K562 (cell line): Measurements from ENCODE around the gene TRAF3. TPM values are rescaled to one million over a fixed set of nuclear protein-coding genes. Genes with fewer than 3 reads are reported as not detected.

Experiments used
- ATAC-seq: fragments of 200-7000 bp; cut with Tn5 transposase; 3 replicates; pipeline ENCODE4 v1.9.1; 2020; ENCODE audit warnings: moderate library complexity
- BruUV-seq: library from RNA; stranded (reverse); fragments of 400-500 nt; replicated peaks from 2 replicates; lab custom pipeline; 2021; lab: Mats Ljungman, UMichigan
- CTCF ChIA-PET: fragments of 300-600 bp; formaldehyde crosslinking; extraction: SDS; loops from one replicate; lab custom pipeline; 2021; ENCODE audit warnings: low intra/inter-chr PET ratio; lab: Yijun Ruan, JAX
- POLR2A ChIA-PET: fragments of 300-600, 350-650 bp; sonication (Branson Sonifier 250); formaldehyde crosslinking; extraction: SDS; loops from one replicate; lab custom pipeline; 2021; ENCODE audit warnings: antibody characterized with exemption, inconsistent platforms; lab: Yijun Ruan, JAX
- DNase-seq, 4 experiments: peaks; one replicate each; pipeline versions ENCODE4 v3.0.0 to v3.0.0-alpha.2; 2011 to 2018; ENCODE audit warnings: low spot score in 3 of 4, mixed read lengths in 3 of 4; ENCODE audit errors: extremely low read depth in 1 of 4
- FAIRE-seq: peaks from 2 replicates; lab custom pipeline; 2011; peaks lifted over from hg19 to GRCh38; lab: Jason Lieb, UNC
- H2AFZ ChIP-seq: 2 replicates; pipeline ENCODE4 v1.6.0; 2011; ENCODE audit warnings: low read depth, low read length, control low read depth, inconsistent platforms
- H3K27ac ChIP-seq: fragments of 200-600 bp; 3 replicates; pipeline ENCODE4 v1.8.0; 2011; ENCODE audit warnings: low read depth, mild to moderate bottlenecking, control low read depth, inconsistent platforms, low read length, moderate library complexity, mixed read lengths; ENCODE audit errors: extremely low read depth
- H3K27me3 ChIP-seq, 2 experiments: fragments of 300-600 bp in 1 of 2; 2 replicates in 1 of 2; 3 replicates in 1 of 2; pipeline versions ENCODE4 v1.6.0 to v1.8.0; 2011; ENCODE audit warnings: inconsistent platforms in 2 of 2, low read length in 2 of 2, mild to moderate bottlenecking in 1 of 2, mixed read lengths in 1 of 2, moderate library complexity in 1 of 2; ENCODE audit not compliant: control insufficient read depth in 2 of 2, insufficient read depth in 2 of 2
- H3K36me3 ChIP-seq: fragments of 300-600 bp; 3 replicates; pipeline ENCODE4 v1.8.0; 2011; ENCODE audit warnings: mild to moderate bottlenecking, low read length, inconsistent platforms; ENCODE audit not compliant: control insufficient read depth, insufficient read depth
- H3K4me1 ChIP-seq, 2 experiments: fragments of 200-600 bp in 1 of 2; replicated peaks in 1 of 2; 2 replicates in 1 of 2; 3 replicates in 1 of 2; pipeline versions ENCODE4 v1.5.1 to v1.8.0; 2011; ENCODE audit warnings: inconsistent platforms in 2 of 2, low read length in 2 of 2, mild to moderate bottlenecking in 1 of 2, mixed read lengths in 1 of 2, moderate library complexity in 1 of 2; ENCODE audit not compliant: control insufficient read depth in 2 of 2, insufficient read depth in 2 of 2
- H3K4me2 ChIP-seq: 2 replicates; pipeline ENCODE4 v1.6.1; 2011; ENCODE audit warnings: low read length, control low read depth, inconsistent platforms, mixed read lengths; ENCODE audit not compliant: insufficient read depth
- H3K4me3 ChIP-seq: fragments of 200-600 bp; sonication (generic), shearing (Covaris generic); 2 replicates; pipeline ENCODE4 v1.5.1; 2016; ENCODE audit warnings: control low read depth, inconsistent platforms
- H3K79me2 ChIP-seq: fragments of 200-600 bp; 3 replicates; pipeline ENCODE4 v1.8.0; 2011; ENCODE audit warnings: low read length, inconsistent platforms; ENCODE audit not compliant: control insufficient read depth, insufficient read depth
- H3K9ac ChIP-seq, 2 experiments: 2 replicates each; pipeline versions ENCODE4 v1.6.0 to v1.6.1; 2011; ENCODE audit warnings: low read depth in 2 of 2, low read length in 2 of 2, control low read depth in 1 of 2, inconsistent platforms in 1 of 2, mild to moderate bottlenecking in 1 of 2, mixed read lengths in 1 of 2; ENCODE audit not compliant: insufficient read depth in 1 of 2
- H3K9me1 ChIP-seq: one replicate; pipeline ENCODE4 v1.6.0; 2011; ENCODE audit warnings: inconsistent platforms, mild to moderate bottlenecking, low read length, moderate library complexity; ENCODE audit not compliant: control insufficient read depth, insufficient read depth
- H3K9me3 ChIP-seq: replicated peaks from 2 replicates; pipeline ENCODE4 v1.5.1; 2011; ENCODE audit warnings: low read depth, low read length, inconsistent platforms; ENCODE audit not compliant: control insufficient read depth, insufficient read depth
- H4K20me1 ChIP-seq: replicated peaks from 2 replicates; pipeline ENCODE4 v1.6.1; 2011; ENCODE audit warnings: low read length, inconsistent platforms, mixed read lengths; ENCODE audit not compliant: control insufficient read depth, insufficient read depth
- EP300 ChIP-seq: IDR thresholded peaks from 2 replicates; pipeline ENCODE4 v1.6.1; 2012; ENCODE audit warnings: low read length, improper control_type of control experiment
- FOXJ2 ChIP-seq: fragments of 200-800 bp; sonication (Bioruptor generic); IDR thresholded peaks from 2 replicates; pipeline ENCODE4 v1.6.1; 2016; ENCODE audit warnings: missing genetic modification characterization, missing compliant biosample characterization
- HDAC6 ChIP-seq: IDR thresholded peaks from 2 replicates; pipeline ENCODE4 v1.6.1; 2012; ENCODE audit warnings: low read depth, mild to moderate bottlenecking, control low read depth, inconsistent platforms, low read length, moderate library complexity
- SRF ChIP-seq, 2 experiments: fragments of 250-450, 450-650 bp in 1 of 2; sonication (Bioruptor Pico) in 1 of 2; sonication (generic) in 1 of 2; formaldehyde crosslinking; IDR thresholded peaks; 2 replicates each; pipeline versions ENCODE4 v1.5.0 to v1.5.1; 2020 to 2022; ENCODE audit warnings: mild to moderate bottlenecking in 1 of 2, missing genetic modification reagents in 1 of 2
- SRSF7 ChIP-seq: fragments of 200-400 bp; formaldehyde crosslinking; optimal IDR thresholded peaks from 2 replicates; pipeline ENCODE3; 2017; ENCODE audit warnings: mild to moderate bottlenecking, low read depth, low read length
- ZC3H8 ChIP-seq: fragments of 450-650 bp; IDR thresholded peaks from 2 replicates; pipeline ENCODE4 v1.6.1; 2017
- ZNF444 ChIP-seq: fragments of 250-450 bp; sonication (Bioruptor Pico); IDR thresholded peaks from 2 replicates; pipeline ENCODE4 v1.4.0; 2020; ENCODE audit warnings: mild to moderate bottlenecking, moderate library complexity
- ZNF445 ChIP-seq: fragments of 250-450 bp; sonication (Bioruptor Pico); IDR thresholded peaks from 2 replicates; pipeline ENCODE4 v1.4.0; 2020; ENCODE audit warnings: low read depth, mild to moderate bottlenecking, moderate library complexity
- ZNF696 ChIP-seq: fragments of 250-450 bp; sonication (Bioruptor Pico); conservative IDR thresholded peaks from 2 replicates; pipeline ENCODE4 v1.4.0; 2020; ENCODE audit warnings: mild to moderate bottlenecking, moderate library complexity
- WGBS: fragments of 100-300 bp; shearing (Covaris generic); methylation state at CpG from one replicate; pipeline ENCODE4 v1.1.6; 2016; ENCODE audit warnings: low coverage, mixed read lengths; ENCODE audit not compliant: insufficient coverage; ENCODE audit errors: missing lambda C conversion rate; 5-methylcytosine and 5-hydroxymethylcytosine counted together
- in situ Hi-C: fragments of 300-500 bp; cut with MboI; formaldehyde crosslinking; loops from 4 replicates; pipeline ENCODE4 v1.15.0; 2018; ENCODE audit warnings: inconsistent platforms, mixed read lengths
- intact Hi-C: fragments of 100-400 bp; cut with micrococcal nuclease; formaldehyde crosslinking; loops from 2 replicates; pipeline ENCODE4 v1.14.2; 2022
- polyA plus RNA-seq, 8 experiments: library from polyadenylated mRNA; depleted of rRNA in 4 of 8; stranded (reverse) in 5 of 8; unstranded in 3 of 8; fragments of >200 nt; fragmentation: Nextera tagmentation in 2 of 8; fragmentation: Illumina TruSeq in 1 of 8; extraction: Ambion mirVana in 2 of 8; extraction: Trizol in 1 of 8; gene quantifications; 2 replicates each; pipeline versions ENCODE4 v1.2.1 to v1.2.3, GENCODE V29; 2011 to 2014; ENCODE audit warnings: inconsistent platforms in 1 of 8, missing spikeins in 1 of 8
- total RNA-seq, 7 experiments: library from RNA; depleted of rRNA in 6 of 7; stranded (reverse); fragments of >200 nt in 6 of 7; fragmentation: Illumina TruSeq in 2 of 7; extraction: Trizol in 2 of 7; gene quantifications; 2 replicates each; pipeline versions ENCODE4 v1.2.1 to v1.2.3, GENCODE V29; 2011 to 2021; ENCODE audit warnings: low replicate concordance in 1 of 7

The TRAF3 gene
- total and polyA plus RNA-seq, 9 of the 15 experiments (the other 6 are each of a cell fraction or from before 2014, with no cell fraction given), result 0.52 to 21.3 (median 9.9) TPM

DNA sequence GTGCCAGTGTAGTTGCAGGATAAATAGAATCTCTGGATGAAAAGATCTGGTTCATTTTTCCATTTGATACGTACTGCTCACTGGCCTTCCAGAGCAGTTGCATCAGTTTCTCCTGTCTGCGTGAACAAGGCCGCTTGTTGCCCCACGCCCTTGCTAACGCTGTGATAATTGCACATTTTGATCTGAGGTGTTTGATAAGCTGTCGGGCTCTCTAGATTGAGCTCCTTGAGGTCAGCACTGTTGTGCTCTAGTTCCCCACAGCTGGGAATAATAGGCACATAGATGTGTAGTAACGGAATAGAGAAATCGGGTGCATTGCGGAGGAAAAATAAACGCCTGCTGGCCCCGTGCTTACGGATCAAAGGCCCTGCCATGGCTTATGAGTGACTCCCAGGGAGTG lies 42.8 kb upstream of the TRAF3 start:
- POLR2A ChIA-PET, result interaction anchor here (1.1 kb wide), 1 partner anchor 13 kb away, joined by 3 read pairs; no protein-coding TSS in a partner anchor
- 65% methylated on average over 11 of the region's 12 CpGs for whole genome bisulfite sequencing
- Histone ChIP-seq H4K20me1 (no peaks in the 10 kb centered on the region), H3K27ac (no peak overlapping the region), H3K9me1 (no peaks in the 10 kb centered on the region), H3K4me1 (no peaks in the 10 kb centered on the region), H3K4me2 (no peak overlapping the region), H3K27me3 (no peaks in the 10 kb centered on the region), H3K36me3 (peaks cover 30% of the 10 kb centered on the region; the same call in 2 of the 3 replicates), H3K4me3 (no peak overlapping the region), H3K9ac (no peak overlapping the region), H2AFZ (no peak overlapping the region), H3K9me3 (no peaks in the 10 kb centered on the region), H3K79me2 (no peaks in the 10 kb centered on the region)
- in situ Hi-C loops (no loop called here), intact Hi-C loops (no loop called here)
- CTCF ChIA-PET, result no interaction called here
- no TSS peak for BruUV-seq
- DNase-seq (no peak), ATAC-seq (no peak), FAIRE-seq (no peak)
- no peak for TF ChIP-seq HDAC6
- no peak for TF ChIP-seq ZNF696 (CRISPR knock-in tag)
- TF ChIP-seq SRF (CRISPR knock-in tag; IDR thresholded peaks at IDR 0.05), result no peak
- TF ChIP-seq EP300, result no peak
- no peak for TF ChIP-seq ZNF445 (CRISPR knock-in tag)
- no peak for TF ChIP-seq ZNF444 (CRISPR knock-in tag)
- TF ChIP-seq FOXJ2 (tag), result no peak
- TF ChIP-seq ZC3H8, result no peak
- no peak for TF ChIP-seq SRSF7
